Liver (tissue), 9 donors: ENCODE results near the gene GPR171. TPM values are rescaled to one million over a fixed set of nuclear protein-coding genes. Genes with fewer than 3 reads are reported as not detected.

ENCODE experiments used
- DNase-seq: peaks from one replicate; pipeline ENCODE4 v3.0.0-alpha.2; 2017; ENCODE audit warnings: low spot score
- H3K27ac ChIP-seq, 2 donors: one replicate each; pipeline ENCODE4 v1.7.0; 2013; ENCODE audit warnings: inconsistent platforms in 2 of 2, low read length in 2 of 2, control low read depth in 1 of 2, low read depth in 1 of 2, mild to moderate bottlenecking in 1 of 2
- H3K27me3 ChIP-seq, 4 donors: one replicate each; pipeline versions ENCODE4 v1.6.1 to v1.7.0; 2013; ENCODE audit warnings: low read length in 3 of 4, inconsistent platforms in 1 of 4, mild to moderate bottlenecking in 1 of 4, moderate library complexity in 1 of 4; ENCODE audit not compliant: control insufficient read depth in 4 of 4, insufficient read depth in 4 of 4
- H3K36me3 ChIP-seq, 4 donors: one replicate each; pipeline versions ENCODE4 v1.6.1 to v1.7.0; 2013; ENCODE audit warnings: low read length in 3 of 4, mild to moderate bottlenecking in 3 of 4, low read depth in 1 of 4, moderate library complexity in 1 of 4; ENCODE audit not compliant: control insufficient read depth in 4 of 4, insufficient read depth in 3 of 4
- H3K4me1 ChIP-seq, 4 donors: one replicate each; pipeline versions ENCODE4 v1.6.1 to v1.7.0; 2013; ENCODE audit warnings: low read length in 3 of 4, mild to moderate bottlenecking in 3 of 4, moderate library complexity in 1 of 4; ENCODE audit not compliant: control insufficient read depth in 4 of 4, insufficient read depth in 4 of 4
- H3K4me3 ChIP-seq, 3 donors: one replicate each; pipeline versions ENCODE4 v1.6.1 to v1.7.0; 2013; ENCODE audit warnings: low read length in 3 of 3, control low read depth in 1 of 3, low read depth in 1 of 3, mild to moderate bottlenecking in 1 of 3
- H3K9ac ChIP-seq, 2 donors: one replicate each; pipeline ENCODE4 v1.7.0; 2013; ENCODE audit warnings: low read length in 2 of 2, mild to moderate bottlenecking in 2 of 2, moderate library complexity in 2 of 2, control low read depth in 1 of 2, low read depth in 1 of 2
- H3K9me3 ChIP-seq, 4 donors: one replicate each; pipeline versions ENCODE4 v1.6.1 to v1.7.0; 2013; ENCODE audit warnings: low read length in 3 of 4; ENCODE audit not compliant: control insufficient read depth in 4 of 4
- FOXA1 ChIP-seq: IDR thresholded peaks from 2 replicates; pipeline ENCODE4 v1.6.1; 2016; ENCODE audit warnings: antibody characterized with exemption
- FOXA2 ChIP-seq: IDR thresholded peaks from 2 replicates; pipeline ENCODE4 v1.6.1; 2016; ENCODE audit warnings: antibody characterized with exemption
- HNF4G ChIP-seq: IDR thresholded peaks from 2 replicates; pipeline ENCODE4 v1.6.1; 2016; ENCODE audit warnings: antibody characterized with exemption
- JUND ChIP-seq, 2 donors: IDR thresholded peaks; 2 replicates each; pipeline ENCODE4 v1.6.1; 2016; ENCODE audit warnings: antibody characterized with exemption in 2 of 2
- NR2F2 ChIP-seq: IDR thresholded peaks from 2 replicates; pipeline ENCODE4 v1.6.1; 2016; ENCODE audit warnings: antibody characterized with exemption
- RAD21 ChIP-seq, 2 donors: IDR thresholded peaks; 2 replicates each; pipeline ENCODE4 v1.6.1; 2016; ENCODE audit warnings: antibody characterized with exemption in 2 of 2, mild to moderate bottlenecking in 2 of 2
- RXRA ChIP-seq, 2 donors: IDR thresholded peaks; 2 replicates each; pipeline ENCODE4 v1.6.1; 2017 to 2018; ENCODE audit warnings: antibody characterized with exemption in 2 of 2, mild to moderate bottlenecking in 1 of 2
- SP1 ChIP-seq: IDR thresholded peaks from 2 replicates; pipeline ENCODE4 v1.6.1; 2018; ENCODE audit warnings: antibody characterized with exemption, mild to moderate bottlenecking
- TAF1 ChIP-seq: conservative IDR thresholded peaks from 2 replicates; pipeline ENCODE4 v1.6.1; 2016; ENCODE audit warnings: antibody characterized with exemption, mild to moderate bottlenecking
- YY1 ChIP-seq: IDR thresholded peaks from 2 replicates; pipeline ENCODE4 v1.6.1; 2016; ENCODE audit warnings: antibody characterized with exemption, mild to moderate bottlenecking
- WGBS: extraction: QIAGEN DNeasy Blood & Tissue Kit; methylation state at CpG from one replicate; pipeline ENCODE4 v1.1.7; 2013; 5-methylcytosine and 5-hydroxymethylcytosine counted together
- polyA plus RNA-seq, 2 donors: library from polyadenylated mRNA; stranded (reverse) in 1 of 2; unstranded in 1 of 2; fragments of 200-250 nt in 1 of 2; fragments of >200 nt in 1 of 2; fragmentation: Nextera tagmentation in 1 of 2; extraction: Ambion mirVana in 1 of 2; gene quantifications; one replicate each; pipeline versions ENCODE4 v1.2.1 to v1.2.3, GENCODE V29; 2013 to 2015
- total RNA-seq, 2 donors: library from RNA; depleted of rRNA; stranded (reverse); fragments of >200 nt; gene quantifications; one replicate each; pipeline ENCODE4 v1.2.3, GENCODE V29; 2014
- TF ChIP-seq, protein P1 (sequence below): IDR thresholded peaks from 2 replicates; pipeline ENCODE4 v1.6.1; 2016; ENCODE audit warnings: antibody characterized with exemption, mild to moderate bottlenecking
- TF ChIP-seq, protein P2 (sequence below): IDR thresholded peaks from 2 replicates; pipeline ENCODE4 v1.6.1; 2016; ENCODE audit warnings: antibody characterized with exemption
- TF ChIP-seq, protein P3 (sequence below): fragments of 150-350 bp; IDR thresholded peaks from 2 replicates; pipeline ENCODE4 v1.5.1; 2017; ENCODE audit warnings: improper control_type of control experiment, low read depth, low read length; ENCODE audit not compliant: missing input control
- TF ChIP-seq, protein P4 (sequence below): IDR thresholded peaks from 2 replicates; pipeline ENCODE4 v1.6.1; 2016; ENCODE audit warnings: antibody characterized with exemption
- donor health status: healthy.
- donor health status: healthy.
- donor health status: healthy.
- donor health status: healthy.
- donor health status: healthy.

GPR171 gene
- total and polyA plus RNA-seq, 4 donors: 0.19 to 0.56 (median 0.28) TPM

DNA sequence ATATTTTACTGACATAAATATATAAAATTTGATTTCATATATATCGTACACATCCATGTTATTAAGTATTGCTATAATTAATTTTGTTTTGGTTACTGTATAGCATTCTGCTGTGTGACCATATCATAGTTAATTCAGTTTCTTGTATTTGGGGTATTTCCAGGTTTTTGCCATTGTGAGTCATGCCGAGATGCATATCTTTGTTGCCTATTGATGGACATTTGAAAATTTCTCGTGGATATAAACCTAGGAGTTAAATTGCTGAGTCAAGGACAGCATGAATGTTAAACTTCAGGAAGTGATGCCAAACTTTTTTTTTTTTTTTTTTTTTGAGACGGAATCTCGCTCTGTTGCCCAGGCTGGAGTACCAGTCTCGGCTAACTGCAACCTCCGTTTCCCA lies 33.7 kb upstream of the GPR171 start:
- no peaks in the 10 kb centered on the region for H3K36me3 ChIP-seq
- TF ChIP-seq JUND (IDR thresholded peaks at IDR 0.05) (no peak), HNF4G (no peak), YY1 (no peak), NR2F2 (no peak)
- TF ChIP-seq, protein P1, sequence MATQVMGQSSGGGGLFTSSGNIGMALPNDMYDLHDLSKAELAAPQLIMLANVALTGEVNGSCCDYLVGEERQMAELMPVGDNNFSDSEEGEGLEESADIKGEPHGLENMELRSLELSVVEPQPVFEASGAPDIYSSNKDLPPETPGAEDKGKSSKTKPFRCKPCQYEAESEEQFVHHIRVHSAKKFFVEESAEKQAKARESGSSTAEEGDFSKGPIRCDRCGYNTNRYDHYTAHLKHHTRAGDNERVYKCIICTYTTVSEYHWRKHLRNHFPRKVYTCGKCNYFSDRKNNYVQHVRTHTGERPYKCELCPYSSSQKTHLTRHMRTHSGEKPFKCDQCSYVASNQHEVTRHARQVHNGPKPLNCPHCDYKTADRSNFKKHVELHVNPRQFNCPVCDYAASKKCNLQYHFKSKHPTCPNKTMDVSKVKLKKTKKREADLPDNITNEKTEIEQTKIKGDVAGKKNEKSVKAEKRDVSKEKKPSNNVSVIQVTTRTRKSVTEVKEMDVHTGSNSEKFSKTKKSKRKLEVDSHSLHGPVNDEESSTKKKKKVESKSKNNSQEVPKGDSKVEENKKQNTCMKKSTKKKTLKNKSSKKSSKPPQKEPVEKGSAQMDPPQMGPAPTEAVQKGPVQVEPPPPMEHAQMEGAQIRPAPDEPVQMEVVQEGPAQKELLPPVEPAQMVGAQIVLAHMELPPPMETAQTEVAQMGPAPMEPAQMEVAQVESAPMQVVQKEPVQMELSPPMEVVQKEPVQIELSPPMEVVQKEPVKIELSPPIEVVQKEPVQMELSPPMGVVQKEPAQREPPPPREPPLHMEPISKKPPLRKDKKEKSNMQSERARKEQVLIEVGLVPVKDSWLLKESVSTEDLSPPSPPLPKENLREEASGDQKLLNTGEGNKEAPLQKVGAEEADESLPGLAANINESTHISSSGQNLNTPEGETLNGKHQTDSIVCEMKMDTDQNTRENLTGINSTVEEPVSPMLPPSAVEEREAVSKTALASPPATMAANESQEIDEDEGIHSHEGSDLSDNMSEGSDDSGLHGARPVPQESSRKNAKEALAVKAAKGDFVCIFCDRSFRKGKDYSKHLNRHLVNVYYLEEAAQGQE: no peak
- TF ChIP-seq, protein P2, sequence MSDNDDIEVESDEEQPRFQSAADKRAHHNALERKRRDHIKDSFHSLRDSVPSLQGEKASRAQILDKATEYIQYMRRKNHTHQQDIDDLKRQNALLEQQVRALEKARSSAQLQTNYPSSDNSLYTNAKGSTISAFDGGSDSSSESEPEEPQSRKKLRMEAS: no peak
- H3K4me1 ChIP-seq: no peaks in the 10 kb centered on the region
- WGBS: 90% methylated on average over 7 of the region's 7 CpGs
- no peaks in the 10 kb centered on the region for H3K9me3 ChIP-seq
- no peak overlapping the region for H3K27ac ChIP-seq
- H3K27me3 ChIP-seq: no peaks in the 10 kb centered on the region
- no peak overlapping the region for H3K9ac ChIP-seq
- H3K4me3 ChIP-seq: no peak overlapping the region
- DNase-seq: no peak

DNA sequence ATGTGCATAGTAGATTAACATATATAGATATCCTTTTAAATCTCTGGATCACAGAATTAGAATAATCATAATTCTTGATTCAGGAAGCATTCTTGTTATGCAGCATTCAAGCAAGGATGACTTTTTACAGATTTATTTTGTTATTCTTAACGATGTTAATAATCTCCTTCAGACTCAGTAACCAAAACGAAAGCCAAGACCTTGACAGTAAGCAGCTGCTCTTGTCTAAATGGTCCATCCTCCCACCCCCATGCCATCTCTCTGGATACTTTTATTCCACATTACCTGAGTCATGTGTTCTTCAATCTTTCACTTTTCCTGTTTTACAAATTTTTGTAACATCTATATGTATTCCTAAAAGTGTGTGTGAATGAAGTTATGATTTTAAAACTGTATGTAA lies 33.3 kb upstream of the GPR171 start:
- Histone ChIP-seq H3K36me3 (no peaks in the 10 kb centered on the region), H3K4me3 (no peak overlapping the region), H3K27ac (no peak overlapping the region), H3K9me3 (no peaks in the 10 kb centered on the region), H3K4me1 (no peaks in the 10 kb centered on the region), H3K9ac (no peak overlapping the region), H3K27me3 (no peaks in the 10 kb centered on the region)
- TF ChIP-seq, protein P3, sequence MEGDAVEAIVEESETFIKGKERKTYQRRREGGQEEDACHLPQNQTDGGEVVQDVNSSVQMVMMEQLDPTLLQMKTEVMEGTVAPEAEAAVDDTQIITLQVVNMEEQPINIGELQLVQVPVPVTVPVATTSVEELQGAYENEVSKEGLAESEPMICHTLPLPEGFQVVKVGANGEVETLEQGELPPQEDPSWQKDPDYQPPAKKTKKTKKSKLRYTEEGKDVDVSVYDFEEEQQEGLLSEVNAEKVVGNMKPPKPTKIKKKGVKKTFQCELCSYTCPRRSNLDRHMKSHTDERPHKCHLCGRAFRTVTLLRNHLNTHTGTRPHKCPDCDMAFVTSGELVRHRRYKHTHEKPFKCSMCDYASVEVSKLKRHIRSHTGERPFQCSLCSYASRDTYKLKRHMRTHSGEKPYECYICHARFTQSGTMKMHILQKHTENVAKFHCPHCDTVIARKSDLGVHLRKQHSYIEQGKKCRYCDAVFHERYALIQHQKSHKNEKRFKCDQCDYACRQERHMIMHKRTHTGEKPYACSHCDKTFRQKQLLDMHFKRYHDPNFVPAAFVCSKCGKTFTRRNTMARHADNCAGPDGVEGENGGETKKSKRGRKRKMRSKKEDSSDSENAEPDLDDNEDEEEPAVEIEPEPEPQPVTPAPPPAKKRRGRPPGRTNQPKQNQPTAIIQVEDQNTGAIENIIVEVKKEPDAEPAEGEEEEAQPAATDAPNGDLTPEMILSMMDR: no peak
- no peak for DNase-seq
- whole genome bisulfite sequencing: 78% methylated on average over 2 of the region's 2 CpGs

DNA sequence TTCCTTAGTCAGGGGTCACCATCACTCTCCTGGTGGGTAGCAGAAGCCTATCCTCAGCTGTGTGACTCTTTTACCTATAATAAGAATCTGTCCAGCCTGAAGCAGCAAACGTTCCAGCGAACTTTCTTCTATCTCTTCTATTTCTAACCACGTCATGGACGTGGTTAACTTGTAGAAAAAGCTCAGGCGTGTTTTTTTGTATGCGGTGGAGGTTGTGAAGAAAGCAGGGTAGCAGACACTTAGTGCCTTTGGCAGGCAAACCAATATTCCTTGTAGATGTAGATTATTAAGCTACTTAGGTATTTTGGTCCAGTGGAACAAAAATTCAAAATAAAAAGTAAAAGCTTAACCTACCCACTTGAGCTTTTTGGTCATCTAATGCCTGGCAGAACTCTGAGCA lies 31.8 kb upstream of the GPR171 start:
- no peak overlapping the region for H3K9ac ChIP-seq
- no peak for DNase-seq
- TF ChIP-seq RXRA (IDR thresholded peaks at IDR 0.05) (no peak), HNF4G (no peak), RAD21 (IDR thresholded peaks at IDR 0.05) (no peak), TAF1 (no peak), FOXA2 (no peak), NR2F2 (no peak), JUND (IDR thresholded peaks at IDR 0.05) (no peak), SP1 (no peak), FOXA1 (no peak)
- TF ChIP-seq, protein P4, sequence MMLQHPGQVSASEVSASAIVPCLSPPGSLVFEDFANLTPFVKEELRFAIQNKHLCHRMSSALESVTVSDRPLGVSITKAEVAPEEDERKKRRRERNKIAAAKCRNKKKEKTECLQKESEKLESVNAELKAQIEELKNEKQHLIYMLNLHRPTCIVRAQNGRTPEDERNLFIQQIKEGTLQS: no peak
- TF ChIP-seq, protein P3: no peak
- TF ChIP-seq, protein P1: no peak
- TF ChIP-seq, protein P2: no peak
- no peaks in the 10 kb centered on the region for H3K36me3 ChIP-seq
- H3K4me1 ChIP-seq: no peaks in the 10 kb centered on the region
- H3K4me3 ChIP-seq: no peak overlapping the region
- 90% methylated on average over 6 of the region's 6 CpGs for WGBS
- no peak overlapping the region for H3K27ac ChIP-seq
- H3K9me3 ChIP-seq: no peaks in the 10 kb centered on the region
- no peaks in the 10 kb centered on the region for H3K27me3 ChIP-seq
